H1 (cell line): ENCODE results near the gene FGGY. TPM values are rescaled to one million over a fixed set of nuclear protein-coding genes. Genes with fewer than 3 reads are reported as not detected.

ENCODE experiments used
- CTCF ChIA-PET: fragments of 300-600 bp; sonication (Branson Sonifier 250); formaldehyde crosslinking; loops from one replicate; lab custom pipeline; 2021; ENCODE audit not compliant: partially characterized antibody; lab: Charles Lee
- POLR2A ChIA-PET: fragments of 300-600 bp; sonication (Branson Sonifier 250); formaldehyde crosslinking; loops from one replicate; lab custom pipeline; 2021; ENCODE audit warnings: inconsistent platforms; ENCODE audit not compliant: partially characterized antibody; lab: Charles Lee
- DNase-seq, 2 experiments: peaks; one replicate each; pipeline versions ENCODE4 v3.0.0 to v3.0.0-alpha.2; 2010 to 2022; ENCODE audit warnings: low spot score in 2 of 2, low read depth in 1 of 2, mixed read lengths in 1 of 2
- FAIRE-seq: peaks from 2 replicates; lab custom pipeline; 2011; peaks lifted over from hg19 to GRCh38; lab: Jason Lieb, UNC
- H2AFZ ChIP-seq: 2 replicates; pipeline ENCODE4 v1.8.1; 2012; ENCODE audit warnings: low read length, inconsistent platforms
- H2AK5ac ChIP-seq: 2 replicates; pipeline ENCODE4 v1.6.1; 2013; ENCODE audit warnings: low read depth, low read length
- H2BK120ac ChIP-seq: replicated peaks from 2 replicates; pipeline ENCODE3; 2013; ENCODE audit warnings: low read depth, low read length, inconsistent platforms
- H2BK12ac ChIP-seq: 2 replicates; pipeline ENCODE4 v1.6.1; 2013; ENCODE audit warnings: low read depth, low read length
- H2BK15ac ChIP-seq: 2 replicates; pipeline ENCODE4 v1.6.1; 2013; ENCODE audit warnings: low read length
- H2BK20ac ChIP-seq: 2 replicates; pipeline ENCODE4 v1.6.1; 2013; ENCODE audit warnings: low read length
- H2BK5ac ChIP-seq: 2 replicates; pipeline ENCODE4 v1.6.1; 2013; ENCODE audit warnings: low read depth, low read length
- H3K14ac ChIP-seq: 2 replicates; pipeline ENCODE4 v1.6.1; 2013; ENCODE audit warnings: inconsistent platforms; ENCODE audit not compliant: insufficient read length
- H3K18ac ChIP-seq: 2 replicates; pipeline ENCODE4 v1.6.1; 2013; ENCODE audit warnings: low read length; ENCODE audit errors: extremely low read depth
- H3K23ac ChIP-seq: 2 replicates; pipeline ENCODE4 v1.6.1; 2013; ENCODE audit warnings: inconsistent platforms; ENCODE audit not compliant: insufficient read length
- H3K23me2 ChIP-seq: 2 replicates; pipeline ENCODE4 v1.6.1; 2013; ENCODE audit warnings: low read depth, low read length
- H3K27ac ChIP-seq: 2 replicates; pipeline ENCODE4 v1.6.1; 2011; ENCODE audit warnings: low read depth, low read length, inconsistent platforms
- H3K27me3 ChIP-seq, 4 experiments: replicated peaks in 1 of 4; 1 replicate in 1 of 4; 2 replicates in 3 of 4; pipeline versions ENCODE4 v1.6.1 to v1.8.1; 2011 to 2013; ENCODE audit warnings: low read length in 3 of 4, mild to moderate bottlenecking in 3 of 4, inconsistent platforms in 2 of 4, mixed read lengths in 2 of 4, moderate library complexity in 1 of 4; ENCODE audit not compliant: control insufficient read depth in 3 of 4, insufficient read depth in 3 of 4; ENCODE audit errors: extremely low read depth in 1 of 4
- H3K36me3 ChIP-seq, 4 experiments: 2 replicates each; pipeline versions ENCODE4 v1.6.1 to v1.8.1; 2011 to 2013; ENCODE audit warnings: mild to moderate bottlenecking in 4 of 4, low read length in 3 of 4, moderate library complexity in 2 of 4, control low read depth in 1 of 4, inconsistent platforms in 1 of 4; ENCODE audit not compliant: insufficient read depth in 4 of 4, control insufficient read depth in 2 of 4
- H3K4ac ChIP-seq: replicated peaks from 2 replicates; pipeline ENCODE3; 2013; ENCODE audit warnings: low read length, low read depth, mixed read lengths, inconsistent platforms; ENCODE audit not compliant: insufficient read length
- H3K4me1 ChIP-seq, 4 experiments: replicated peaks in 1 of 4; 1 replicate in 1 of 4; 2 replicates in 3 of 4; pipeline versions ENCODE4 v1.6.1 to v1.8.1; 2011 to 2013; ENCODE audit warnings: low read length in 3 of 4, inconsistent platforms in 2 of 4, mixed read lengths in 1 of 4; ENCODE audit not compliant: insufficient read depth in 4 of 4, control insufficient read depth in 3 of 4
- H3K4me2 ChIP-seq, 2 experiments: 2 replicates each; pipeline versions ENCODE4 v1.6.1 to v1.8.1; 2011 to 2013; ENCODE audit warnings: low read depth in 2 of 2, low read length in 2 of 2, control low read depth in 1 of 2, inconsistent platforms in 1 of 2, mild to moderate bottlenecking in 1 of 2; ENCODE audit not compliant: insufficient read depth in 1 of 2
- H3K4me3 ChIP-seq, 4 experiments: fragments of 200-600, 300-600 bp in 1 of 4; sonication (generic), shearing (Covaris generic), sonication (Bioruptor Twin) in 1 of 4; 2 replicates each; pipeline versions ENCODE4 v1.5.1 to v1.8.1; 2011 to 2016; ENCODE audit warnings: low read length in 4 of 4, low read depth in 3 of 4, control low read depth in 2 of 4, inconsistent platforms in 2 of 4, mild to moderate bottlenecking in 2 of 4, mixed read lengths in 1 of 4, moderate library complexity in 1 of 4; ENCODE audit not compliant: insufficient read depth in 2 of 4; ENCODE audit errors: extremely low read depth in 1 of 4
- H3K56ac ChIP-seq: replicated peaks from 2 replicates; pipeline ENCODE3; 2013; ENCODE audit warnings: low read depth, mild to moderate bottlenecking, mixed read lengths, low read length, inconsistent platforms; ENCODE audit not compliant: insufficient read length
- H3K79me1 ChIP-seq: 2 replicates; pipeline ENCODE4 v1.6.1; 2013; ENCODE audit warnings: low read depth, low read length, control low read depth
- H3K79me2 ChIP-seq, 2 experiments: 2 replicates each; pipeline versions ENCODE4 v1.6.1 to v1.8.1; 2012 to 2013; ENCODE audit warnings: low read length in 2 of 2, mild to moderate bottlenecking in 2 of 2, inconsistent platforms in 1 of 2; ENCODE audit not compliant: insufficient read depth in 2 of 2, control insufficient read depth in 1 of 2
- H3K9ac ChIP-seq, 4 experiments: replicated peaks in 1 of 4; 1 replicate in 1 of 4; 2 replicates in 3 of 4; pipeline versions ENCODE4 v1.6.1 to v1.8.1; 2011 to 2013; ENCODE audit warnings: low read depth in 3 of 4, low read length in 3 of 4, control low read depth in 2 of 4, mild to moderate bottlenecking in 2 of 4, moderate library complexity in 2 of 4, inconsistent platforms in 1 of 4; ENCODE audit errors: extremely low read depth in 1 of 4
- H3K9me3 ChIP-seq, 2 experiments: 2 replicates each; pipeline versions ENCODE4 v1.6.1 to v1.8.1; 2012 to 2013; ENCODE audit warnings: mild to moderate bottlenecking in 2 of 2, moderate library complexity in 2 of 2, control low read depth in 1 of 2, inconsistent platforms in 1 of 2, low read depth in 1 of 2, low read length in 1 of 2, mixed read lengths in 1 of 2; ENCODE audit not compliant: insufficient read depth in 2 of 2
- H4K20me1 ChIP-seq, 2 experiments: replicated peaks in 1 of 2; 2 replicates each; pipeline versions ENCODE3 to v1.8.1; 2011 to 2013; ENCODE audit warnings: inconsistent platforms in 2 of 2, low read length in 2 of 2, mild to moderate bottlenecking in 1 of 2; ENCODE audit not compliant: insufficient read depth in 2 of 2, control insufficient read depth in 1 of 2
- H4K5ac ChIP-seq: 2 replicates; pipeline ENCODE4 v1.6.1; 2013; ENCODE audit warnings: low read length, low read depth, mixed read lengths, inconsistent platforms; ENCODE audit not compliant: insufficient read length
- H4K8ac ChIP-seq: 2 replicates; pipeline ENCODE4 v1.8.0; 2013; ENCODE audit warnings: mild to moderate bottlenecking, moderate library complexity, low read length, inconsistent platforms; ENCODE audit not compliant: insufficient read depth; ENCODE audit errors: extremely low read depth
- H4K91ac ChIP-seq: replicated peaks from 2 replicates; pipeline ENCODE3; 2013; ENCODE audit warnings: low read length, mixed read lengths, inconsistent platforms; ENCODE audit not compliant: insufficient read length
- BRCA1 ChIP-seq: IDR thresholded peaks from 2 replicates; pipeline ENCODE4 v1.6.1; 2012; ENCODE audit warnings: low read depth, low read length, improper control_type of control experiment
- CTBP2 ChIP-seq: IDR thresholded peaks from 2 replicates; pipeline ENCODE4 v1.7.0; 2011; ENCODE audit warnings: borderline replicate concordance, mild to moderate bottlenecking, moderate library complexity, mixed read lengths, low read length; ENCODE audit not compliant: insufficient read depth, insufficient read length
- E2F6 ChIP-seq: IDR thresholded peaks from 2 replicates; pipeline ENCODE4 v1.6.1; 2012; ENCODE audit warnings: inconsistent platforms
- GTF2F1 ChIP-seq: IDR thresholded peaks from 2 replicates; pipeline ENCODE4 v1.6.1; 2012; ENCODE audit warnings: low read depth, low read length, improper control_type of control experiment, borderline replicate concordance
- HDAC6 ChIP-seq: IDR thresholded peaks from one replicate; pipeline ENCODE4 v1.7.1; 2012; ENCODE audit warnings: low read depth, mild to moderate bottlenecking, inconsistent platforms, low read length, moderate library complexity
- MAX ChIP-seq: IDR thresholded peaks from 2 replicates; pipeline ENCODE4 v1.6.1; 2012; ENCODE audit warnings: inconsistent platforms
- NANOG ChIP-seq: IDR thresholded peaks from 2 replicates; pipeline ENCODE4 v1.6.1; 2011; ENCODE audit warnings: low read length, low read depth, mild to moderate bottlenecking, inconsistent platforms; ENCODE audit not compliant: insufficient read depth, poor library complexity, severe bottlenecking
- POLR2A ChIP-seq, 2 experiments: IDR thresholded peaks; 1 replicate in 1 of 2; 2 replicates in 1 of 2; pipeline ENCODE4 v1.6.1; 2011; ENCODE audit warnings: low read depth in 2 of 2, low read length in 2 of 2, mild to moderate bottlenecking in 2 of 2; ENCODE audit errors: control extremely low read depth in 1 of 2
- RBBP5 ChIP-seq: IDR thresholded peaks from 2 replicates; pipeline ENCODE4 v1.7.1; 2012; ENCODE audit warnings: low read depth, mild to moderate bottlenecking, inconsistent platforms, low read length, moderate library complexity, borderline replicate concordance
- SP1 ChIP-seq: IDR thresholded peaks from 2 replicates; pipeline ENCODE4 v1.6.1; 2011; ENCODE audit warnings: low read depth, low read length
- TAF7 ChIP-seq: optimal IDR thresholded peaks from 2 replicates; pipeline ENCODE3; 2011; ENCODE audit warnings: low read depth, mild to moderate bottlenecking, inconsistent platforms, low read length, moderate library complexity, borderline replicate concordance
- TCF12 ChIP-seq: IDR thresholded peaks from 2 replicates; pipeline ENCODE4 v1.6.1; 2011; ENCODE audit warnings: low read depth, mild to moderate bottlenecking, low read length
- WGBS, 2 experiments: shearing (Covaris generic) in 1 of 2; methylation state at CpG; one replicate each; pipeline versions ENCODE4 v1.1.6 to v1.1.7; 2013 to 2015; ENCODE audit warnings: low lambda C conversion rate in 2 of 2, mixed read lengths in 2 of 2, inconsistent platforms in 1 of 2, low coverage in 1 of 2, missing lambda C conversion rate in 1 of 2; ENCODE audit not compliant: insufficient replicate concordance in 2 of 2, insufficient coverage in 1 of 2, insufficient read length in 1 of 2; ENCODE audit errors: extremely low coverage in 1 of 2, missing lambda C conversion rate in 1 of 2; 5-methylcytosine and 5-hydroxymethylcytosine counted together
- polyA plus RNA-seq, 7 experiments: library from polyadenylated mRNA; depleted of rRNA in 3 of 7; stranded (reverse) in 5 of 7; unstranded in 2 of 7; fragments of >200 nt in 5 of 7; fragments of 200-250 nt in 2 of 7; gene quantifications; 1 replicate in 5 of 7; 2 replicates in 1 of 7; 4 replicates in 1 of 7; pipeline versions ENCODE4 v1.2.1 to v1.2.3, GENCODE V29; 2011 to 2013; ENCODE audit warnings: missing spikeins in 2 of 7, mixed read lengths in 2 of 7
- total RNA-seq: library from RNA; stranded (reverse); fragmentation: NEBNext Ultra II Directional; extraction: Animal tissue kit (Norgen Biotek cat#: 25700); gene quantifications from 2 replicates; pipeline ENCODE4 v1.2.1, GENCODE V29; 2021

The FGGY gene
- total and polyA plus RNA-seq, 2 of the 8 experiments (the other 6 are each of a cell fraction or from before 2014, with no cell fraction given): 10.3 to 12.5 TPM

GRCh38 chr1:59309795-59310548 is 13.1 kb downstream of the FGGY start:
- ChIA-PET CTCF (interaction anchor here (1.1 kb wide), 1 partner anchor 20 kb away, joined by 3 read pairs; no protein-coding TSS in a partner anchor), POLR2A (no interaction called here)
- Histone ChIP-seq H2BK15ac (no peak overlapping the region), H3K9me3 (no peaks in the 10 kb centered on the region; a peak in 2 of 4 replicates), H3K23me2 (no peaks in the 10 kb centered on the region), H2AFZ (no peak overlapping the region), H4K5ac (no peak overlapping the region), H3K4me1 (peaks cover 2 to 7% (median 6%) of the 10 kb centered on the region in 4 experiments; a peak in 5 of 7 replicates), H4K20me1 (no peaks in the 10 kb centered on the region), H4K91ac (no peak overlapping the region), H2BK5ac (no peak overlapping the region), H3K27me3 (peaks cover 0 to 1% (median 0%) of the 10 kb centered on the region in 4 experiments; a peak in 1 of 7 replicates), H2AK5ac (no peak overlapping the region), H3K23ac (no peak overlapping the region), H3K79me1 (no peaks in the 10 kb centered on the region), H3K4ac (no peak overlapping the region), H3K14ac (no peak overlapping the region), H3K4me2 (no peak overlapping the region), H2BK12ac (no peak overlapping the region), H2BK120ac (no peak overlapping the region), H2BK20ac (no peak overlapping the region), H3K4me3 (no peak overlapping the region), H4K8ac (no peak overlapping the region), H3K18ac (no peak overlapping the region; the same call in 1 of the 2 replicates), H3K56ac (no peak overlapping the region), H3K9ac (no peak overlapping the region), H3K79me2 (0 out of 4 replicates have a peak, but pooled peaks cover 0 to 4% of the 10 kb centered on the region in 2 experiments), H3K27ac (no peak overlapping the region), H3K36me3 (no peaks in the 10 kb centered on the region)
- FAIRE-seq (no peak), DNase-seq (no peak)
- WGBS, 2 experiments: 82% methylated on average over 4 of the region's 5 CpGs; no CpG with 5 or more reads in 1 of the 2 experiments
- TF ChIP-seq E2F6: no peak
- TF ChIP-seq CTBP2: no peak
- no peak for TF ChIP-seq BRCA1
- no peak for TF ChIP-seq GTF2F1
- no peak for TF ChIP-seq TAF7
- no peak for TF ChIP-seq MAX
- TF ChIP-seq HDAC6: no peak
- TF ChIP-seq SP1: no peak
- no peak for TF ChIP-seq RBBP5
- no peak for TF ChIP-seq POLR2A (IDR thresholded peaks at IDR 0.05; ENCODE audit: control extremely low read depth in 1 of 2, low read depth in 2 of 2, low read length in 2 of 2)
- TF ChIP-seq NANOG: no peak
- no peak for TF ChIP-seq TCF12
